ENCODE data around the gene IPCEF1. TPM values are rescaled to one million over a fixed set of nuclear protein-coding genes. Genes with fewer than 3 reads are reported as not detected.

Gene IPCEF1
- total and polyA plus RNA-seq, 8 donors, result 2.4 to 6.9 (median 5.4) TPM

DNA sequence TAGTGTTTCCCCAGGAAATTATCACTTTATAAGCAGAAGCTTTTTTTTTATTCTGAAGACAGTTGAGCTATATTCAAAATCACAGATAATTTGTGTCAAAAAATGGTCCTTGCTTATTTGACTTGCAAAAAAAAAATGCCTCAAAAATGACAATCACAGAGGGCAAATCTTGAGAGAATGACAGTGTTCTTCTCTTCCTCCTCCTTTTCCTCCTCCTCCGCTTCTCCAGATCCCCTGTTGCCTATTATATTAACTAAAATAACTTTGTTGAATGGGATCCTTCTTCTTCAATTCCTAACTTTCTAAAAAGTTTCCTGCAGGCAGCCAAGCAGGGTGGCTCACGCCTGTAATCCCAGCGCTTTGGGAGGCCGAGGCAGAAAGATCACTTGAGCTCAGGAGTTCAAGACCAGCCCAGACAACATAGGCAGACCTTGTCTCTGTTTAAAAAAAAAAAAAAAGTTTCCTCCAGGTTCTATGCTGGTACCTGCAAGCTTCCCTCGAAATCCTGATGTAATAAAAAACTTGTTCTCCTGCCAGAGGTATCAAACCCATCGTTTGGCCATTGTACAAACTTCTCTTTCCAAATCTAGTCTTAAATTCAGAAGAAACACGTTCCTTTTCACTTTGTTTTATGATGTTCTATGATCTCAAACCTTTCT lies 128.6 kb downstream of the IPCEF1 start:
- Histone ChIP-seq H3K36me3 (peaks cover 0 to under 1% of the 10 kb centered on the region in 2 donors), H3K27ac (no peak overlapping the region), H3K4me1 (no peaks in the 10 kb centered on the region), H3K4me3 (no peak overlapping the region), H3K9me3 (no peaks in the 10 kb centered on the region), H3K27me3 (no peaks in the 10 kb centered on the region)
- DNase-seq (no peak), ATAC-seq (no peak)
- intact Hi-C loops (cut with DNase I), result no loop called here
- no peak for TF ChIP-seq CTCF (IDR thresholded peaks at IDR 0.05)

DNA sequence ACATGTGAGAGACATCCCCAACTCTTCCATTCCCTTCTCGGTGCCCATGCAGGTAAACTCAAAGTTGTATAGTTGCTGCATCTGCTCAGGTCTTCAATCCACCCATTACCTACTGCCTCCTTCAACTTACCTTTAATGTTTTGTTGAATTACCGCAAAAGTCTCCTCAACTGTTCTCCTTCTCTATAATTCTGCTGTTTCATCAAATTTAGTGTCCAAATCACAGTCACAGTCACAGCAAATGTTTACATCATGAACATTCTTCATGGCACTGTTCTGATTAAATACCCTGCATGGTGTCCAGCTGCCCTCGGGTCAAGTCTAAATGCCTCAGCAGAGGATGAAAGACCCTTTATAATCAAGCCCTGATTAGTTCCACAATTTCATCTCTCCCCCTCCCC lies 130.1 kb downstream of the IPCEF1 start:
- Histone ChIP-seq H3K36me3 (peaks cover 0 to 9% of the 10 kb centered on the region in 2 donors), H3K27me3 (no peaks in the 10 kb centered on the region), H3K4me1 (no peaks in the 10 kb centered on the region), H3K9me3 (no peaks in the 10 kb centered on the region), H3K4me3 (no peak overlapping the region), H3K27ac (no peak overlapping the region)
- intact Hi-C loops (cut with DNase I), result no loop called here
- ATAC-seq, result no peak
- DNase-seq, result no peak
- no peak for TF ChIP-seq CTCF (IDR thresholded peaks at IDR 0.05)

DNA sequence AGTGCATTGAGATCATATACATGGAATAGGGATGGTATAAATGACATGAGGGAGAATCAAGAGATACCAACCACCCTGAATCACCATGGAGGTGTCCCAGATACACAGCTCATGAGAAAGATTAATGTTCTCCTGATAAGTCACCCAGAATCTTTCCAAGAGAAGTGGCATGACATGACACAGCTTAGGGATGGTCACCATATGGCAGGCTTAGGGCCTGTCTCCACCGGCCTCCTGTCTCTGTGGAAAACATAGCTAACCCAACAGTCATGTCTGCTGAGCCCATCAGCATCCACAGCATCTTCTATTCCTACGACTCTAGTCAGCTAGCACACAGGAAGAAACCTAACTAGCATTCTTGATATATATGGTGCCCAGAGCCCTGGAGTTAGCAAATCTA lies 133.3 kb downstream of the IPCEF1 start:
- ATAC-seq (no peak), DNase-seq (no peak)
- no peaks in the 10 kb centered on the region for H3K9me3 ChIP-seq
- no peaks in the 10 kb centered on the region for H3K27me3 ChIP-seq
- H3K36me3 ChIP-seq, result peaks cover 0 to 13% of the 10 kb centered on the region in 2 donors
- H3K27ac ChIP-seq, result no peak overlapping the region
- intact Hi-C loops (cut with DNase I), result no loop called here
- H3K4me1 ChIP-seq, result no peaks in the 10 kb centered on the region
- no peak for TF ChIP-seq CTCF (IDR thresholded peaks at IDR 0.05)
- H3K4me3 ChIP-seq, result no peak overlapping the region

- Histone ChIP-seq H3K4me1 (no peaks in the 10 kb centered on the region), H3K4me3 (no peak overlapping the region), H3K27me3 (no peaks in the 10 kb centered on the region), H3K9me3 (no peaks in the 10 kb centered on the region), H3K27ac (no peak overlapping the region), H3K36me3 (peaks cover 0 to 14% of the 10 kb centered on the region in 2 donors)
- intact Hi-C loops (cut with DNase I), result no loop called here
- ATAC-seq (no peak), DNase-seq (no peak)
- no peak for TF ChIP-seq CTCF (IDR thresholded peaks at IDR 0.05)
These were observed 133.9 kb downstream of the IPCEF1 start for GRCh38 chr6:154222716-154223115.

GRCh38 chr6:154219250-154219649 lies 137.4 kb downstream of the IPCEF1 start:
- Histone ChIP-seq H3K36me3 (peaks cover 0 to 14% of the 10 kb centered on the region in 2 donors), H3K27ac (no peak overlapping the region), H3K4me1 (no peaks in the 10 kb centered on the region), H3K9me3 (no peaks in the 10 kb centered on the region), H3K4me3 (no peak overlapping the region), H3K27me3 (no peaks in the 10 kb centered on the region)
- TF ChIP-seq CTCF (IDR thresholded peaks at IDR 0.05), result no peak
- intact Hi-C loops (cut with DNase I), result no loop called here
- no peak for DNase-seq
- ATAC-seq, result no peak
